Mucosa of descending colon (tissue), 3 donors: ENCODE measurements around the gene ADAMTS13. TPM values are rescaled to one million over a fixed set of nuclear protein-coding genes. Genes with fewer than 3 reads are reported as not detected.
"Not testable (repeated sequence)": the region's sequence is repeated elsewhere in the genome, so short reads cannot be mapped to it uniquely, and the experiment has no call there.

ENCODE experiments used
- ATAC-seq: fragments of 200-7000 bp; cut with Tn5 transposase; one replicate; pipeline ENCODE4 v1.9.1; 2020; ENCODE audit warnings: mild to moderate bottlenecking, moderate library complexity
- DNase-seq, 3 donors: peaks; one replicate each; pipeline ENCODE4 v3.0.0-alpha.2; 2020
- H3K36me3 ChIP-seq: fragments of 200-600 bp; one replicate; pipeline ENCODE4 v1.8.0; 2021; ENCODE audit warnings: low read depth, mild to moderate bottlenecking
- H3K4me1 ChIP-seq: fragments of 200-600 bp; one replicate; pipeline ENCODE4 v1.8.0; 2021; ENCODE audit warnings: low read depth, mild to moderate bottlenecking
- H3K4me3 ChIP-seq: fragments of 200-600 bp; one replicate; pipeline ENCODE4 v1.8.0; 2021; ENCODE audit warnings: mild to moderate bottlenecking
- H3K9me3 ChIP-seq: fragments of 200-600 bp; one replicate; pipeline ENCODE4 v1.8.0; 2021; ENCODE audit warnings: mild to moderate bottlenecking
- intact Hi-C, 2 donors: fragments of 100-400 bp; cut with DNase I in 1 of 2; cut with micrococcal nuclease in 1 of 2; formaldehyde crosslinking; loops; one replicate each; pipeline versions ENCODE4 v1.11.0 to v1.11.1; 2022; cut with DNase I, micrococcal nuclease
- total RNA-seq, 3 donors: library from RNA; stranded (reverse); fragmentation: NEBNext Ultra II Directional in 2 of 3; extraction: Animal tissue kit (Norgen Biotek cat#: 25700) in 2 of 3; gene quantifications; one replicate each; pipeline versions ENCODE4 v1.2.1 to v1.2.4, GENCODE V29; 2021 to 2023
- TF ChIP-seq, protein P1 (sequence below): fragments of 200-600 bp; IDR thresholded peaks from one replicate; pipeline ENCODE4 v1.8.0; 2022; ENCODE audit warnings: antibody characterized with exemption, mild to moderate bottlenecking
- donor health status: DM: no; HTN: no; CAD: no; lungs with moderate emphysema.
- donor health status: DM: no; HTN: no; CAD: no.
- donor health status: DM: no; HTN: yes; CAD: no.

The ADAMTS13 gene
- total RNA-seq, 3 donors from 2014 or later = 3.3 to 5.0 (median 3.6) TPM

DNA sequence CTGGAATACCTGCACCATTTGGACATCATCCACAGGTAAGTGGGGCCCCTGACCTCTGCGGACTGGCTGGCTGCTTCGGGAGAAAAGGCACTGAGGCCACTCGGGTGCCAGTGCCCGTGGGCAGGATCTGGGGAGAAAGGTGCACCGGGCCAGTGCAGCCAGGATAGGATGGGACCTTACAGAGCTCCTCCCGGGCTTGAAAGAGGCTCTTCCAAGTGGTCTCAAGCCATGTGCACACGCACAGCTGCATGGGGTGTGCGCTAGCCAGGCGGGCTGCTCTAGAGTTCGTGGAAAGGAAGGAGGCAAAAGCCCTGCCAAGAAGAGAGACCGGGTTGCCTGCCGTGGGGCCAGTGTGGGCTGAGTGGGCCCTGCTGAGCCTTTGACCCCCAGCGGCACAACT lies 32.6 kb upstream of the ADAMTS13 start:
- no peaks in the 10 kb centered on the region for H3K36me3 ChIP-seq
- no peaks in the 10 kb centered on the region for H3K9me3 ChIP-seq
- no peak for DNase-seq
- ATAC-seq = no peak
- intact Hi-C loops = no loop called here
- H3K4me1 ChIP-seq = no peaks in the 10 kb centered on the region
- TF ChIP-seq, protein P1, sequence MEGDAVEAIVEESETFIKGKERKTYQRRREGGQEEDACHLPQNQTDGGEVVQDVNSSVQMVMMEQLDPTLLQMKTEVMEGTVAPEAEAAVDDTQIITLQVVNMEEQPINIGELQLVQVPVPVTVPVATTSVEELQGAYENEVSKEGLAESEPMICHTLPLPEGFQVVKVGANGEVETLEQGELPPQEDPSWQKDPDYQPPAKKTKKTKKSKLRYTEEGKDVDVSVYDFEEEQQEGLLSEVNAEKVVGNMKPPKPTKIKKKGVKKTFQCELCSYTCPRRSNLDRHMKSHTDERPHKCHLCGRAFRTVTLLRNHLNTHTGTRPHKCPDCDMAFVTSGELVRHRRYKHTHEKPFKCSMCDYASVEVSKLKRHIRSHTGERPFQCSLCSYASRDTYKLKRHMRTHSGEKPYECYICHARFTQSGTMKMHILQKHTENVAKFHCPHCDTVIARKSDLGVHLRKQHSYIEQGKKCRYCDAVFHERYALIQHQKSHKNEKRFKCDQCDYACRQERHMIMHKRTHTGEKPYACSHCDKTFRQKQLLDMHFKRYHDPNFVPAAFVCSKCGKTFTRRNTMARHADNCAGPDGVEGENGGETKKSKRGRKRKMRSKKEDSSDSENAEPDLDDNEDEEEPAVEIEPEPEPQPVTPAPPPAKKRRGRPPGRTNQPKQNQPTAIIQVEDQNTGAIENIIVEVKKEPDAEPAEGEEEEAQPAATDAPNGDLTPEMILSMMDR = no peak
- no peak overlapping the region for H3K4me3 ChIP-seq

GRCh38 chr9:133390713-133391112 lies 31.5 kb upstream of the ADAMTS13 start:
- no peaks in the 10 kb centered on the region for H3K9me3 ChIP-seq
- DNase-seq = no peak
- no peak for ATAC-seq
- H3K4me3 ChIP-seq = no peak overlapping the region
- no peaks in the 10 kb centered on the region for H3K4me1 ChIP-seq
- TF ChIP-seq, protein P1 = no peak
- intact Hi-C loops = no loop called here
- no peaks in the 10 kb centered on the region for H3K36me3 ChIP-seq

DNA sequence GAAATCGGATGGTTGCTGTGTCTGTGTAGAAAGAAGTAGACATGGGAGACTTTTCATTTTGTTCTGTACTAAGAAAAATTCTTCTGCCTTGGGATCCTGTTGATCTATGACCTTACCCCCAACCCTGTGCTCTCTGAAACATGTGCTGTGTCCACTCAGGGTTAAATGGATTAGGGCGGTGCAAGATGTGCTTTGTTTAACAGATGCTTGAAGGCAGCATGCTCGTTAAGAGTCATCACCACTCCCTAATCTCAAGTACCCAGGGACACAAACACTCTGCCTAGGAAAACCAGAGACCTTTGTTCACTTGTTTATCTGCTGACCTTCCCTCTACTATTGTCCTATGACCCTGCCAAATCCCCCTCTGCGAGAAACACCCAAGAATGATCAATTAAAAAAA lies 30.7 kb upstream of the ADAMTS13 start:
- H3K36me3 ChIP-seq, intact Hi-C loops, H3K4me1 ChIP-seq, ATAC-seq, H3K4me3 ChIP-seq, DNase-seq, H3K9me3 ChIP-seq: not testable (repeated sequence)

DNA sequence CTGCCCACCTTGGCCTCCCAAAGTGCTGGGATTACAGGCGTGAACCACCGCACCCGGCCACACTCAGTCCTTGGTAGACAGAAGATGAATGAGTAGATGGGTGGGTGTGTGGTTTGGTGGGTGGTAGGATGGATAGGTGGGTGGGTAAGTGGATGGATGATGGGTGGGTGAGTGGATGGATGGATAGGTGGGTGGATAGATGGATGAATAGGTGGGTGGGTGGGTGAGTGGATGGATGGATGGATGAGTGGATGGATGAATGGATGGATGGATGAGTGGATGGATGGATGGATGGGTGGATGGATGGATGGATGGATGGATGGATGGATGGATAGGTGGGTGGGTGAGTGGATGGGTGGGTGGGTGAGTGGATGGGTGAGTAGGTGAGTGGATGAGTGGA lies 29.9 kb upstream of the ADAMTS13 start:
- H3K4me1 ChIP-seq, ATAC-seq, intact Hi-C loops, H3K36me3 ChIP-seq, DNase-seq, H3K9me3 ChIP-seq, H3K4me3 ChIP-seq: not testable (repeated sequence)

GRCh38 chr9:133393399-133393798 lies 28.8 kb upstream of the ADAMTS13 start:
- TF ChIP-seq, protein P1 = no peak
- intact Hi-C loops = no loop called here
- ATAC-seq (no peak), DNase-seq (no peak)
- H3K4me3 ChIP-seq = no peak overlapping the region
- H3K4me1 ChIP-seq = no peaks in the 10 kb centered on the region
- no peaks in the 10 kb centered on the region for H3K36me3 ChIP-seq
- H3K9me3 ChIP-seq = no peaks in the 10 kb centered on the region

DNA sequence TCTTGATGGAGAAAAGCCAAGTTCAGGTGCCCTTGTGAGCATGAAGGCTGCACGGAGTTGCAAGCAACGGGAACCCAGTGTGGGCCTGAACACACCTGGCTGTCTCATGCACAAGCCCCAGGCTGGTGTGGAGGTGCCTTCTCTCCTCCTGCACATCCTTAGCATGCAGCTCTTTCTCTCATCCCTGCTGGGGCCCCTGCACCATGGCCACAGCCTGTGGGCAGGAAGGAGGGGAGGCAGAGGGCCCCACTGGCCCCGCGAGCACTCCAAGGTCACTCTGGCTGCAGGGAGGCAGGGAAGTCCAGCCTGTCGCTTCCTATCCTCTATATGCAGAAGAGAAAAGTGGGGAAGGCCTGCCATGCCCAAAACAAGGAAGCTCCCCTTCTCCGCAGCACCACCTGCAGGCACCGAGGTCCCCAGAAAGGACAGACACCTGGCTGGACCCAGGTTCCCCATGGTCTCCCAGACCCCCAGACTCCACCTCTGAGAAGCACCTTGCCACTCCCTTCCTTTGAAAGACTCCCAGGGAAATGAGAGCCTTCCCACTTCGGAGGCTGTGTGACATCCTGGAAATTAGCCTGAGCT lies 27.4 kb upstream of the ADAMTS13 start:
- intact Hi-C loops = no loop called here
- DNase-seq (no peak), ATAC-seq (no peak)
- H3K4me3 ChIP-seq = no peak overlapping the region
- H3K4me1 ChIP-seq = no peaks in the 10 kb centered on the region
- no peaks in the 10 kb centered on the region for H3K9me3 ChIP-seq
- H3K36me3 ChIP-seq = no peaks in the 10 kb centered on the region
- TF ChIP-seq, protein P1 = no peak

- Histone ChIP-seq H3K4me3 (no peak overlapping the region), H3K36me3 (no peaks in the 10 kb centered on the region), H3K9me3 (no peaks in the 10 kb centered on the region), H3K4me1 (no peaks in the 10 kb centered on the region)
- TF ChIP-seq, protein P1 = no peak
- ATAC-seq = peak; percentile 26
- intact Hi-C loops = no loop called here
- peak in 2 of 3 donors; percentile 25 to 53 for DNase-seq
Observed at GRCh38 chr9:133396952-133397351, 25.2 kb upstream of the ADAMTS13 start.
